GM18951 (cell line): Measurements from ENCODE around the gene PEAK3.

ENCODE experiments used
- POLR2A ChIP-seq: IDR thresholded peaks from 4 replicates; pipeline ENCODE4 v1.6.1; 2011; ENCODE audit warnings: mild to moderate bottlenecking; ENCODE audit not compliant: insufficient read length, insufficient read depth; ENCODE audit errors: extremely low read depth
- in situ Hi-C: fragments of 300-500 bp; cut with MboI; formaldehyde crosslinking; loops from one replicate; pipeline ENCODE4 v1.12.0; 2022; ENCODE audit warnings: low sequenced_read_pairs, mixed read lengths, inconsistent platforms; ENCODE audit not compliant: unreplicated experiment

Gene PEAK3

DNA sequence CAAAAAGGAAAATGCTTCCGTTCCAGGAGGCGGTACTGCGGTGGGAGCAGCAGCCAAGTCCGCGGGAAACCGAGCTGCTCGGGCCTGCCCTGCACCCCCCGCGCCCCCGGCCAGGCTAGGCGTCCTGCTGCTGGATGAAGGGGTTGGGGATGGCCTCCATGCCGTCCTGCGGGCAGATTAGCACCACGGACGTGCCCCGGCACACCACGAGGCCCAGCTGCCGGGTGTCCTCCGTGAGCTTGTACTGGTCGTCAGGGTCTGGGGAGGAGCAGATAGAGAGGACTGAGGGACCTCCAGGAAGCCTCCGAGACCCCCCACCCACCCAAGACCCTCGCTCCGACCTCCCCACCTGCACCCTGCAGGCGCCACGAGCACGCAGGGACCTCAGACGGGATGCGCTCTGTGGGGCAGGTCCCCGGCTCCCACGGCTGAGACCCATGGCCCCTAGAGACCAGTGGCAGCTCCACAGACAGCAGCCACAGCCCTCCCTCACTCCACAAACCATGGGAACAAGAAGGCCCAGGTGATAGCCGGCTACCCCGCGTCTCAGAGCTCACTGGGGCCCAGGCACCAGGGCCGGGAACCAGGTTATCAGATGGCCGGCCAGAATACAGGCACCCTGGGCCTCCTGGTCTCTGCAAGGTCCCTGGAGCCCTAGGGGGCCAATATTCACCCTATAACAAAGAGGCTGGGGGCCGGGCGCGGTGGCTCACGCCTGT, 39.7 kb upstream of the PEAK3 start:
- no peak for TF ChIP-seq POLR2A
- in situ Hi-C loops: no loop called here

DNA sequence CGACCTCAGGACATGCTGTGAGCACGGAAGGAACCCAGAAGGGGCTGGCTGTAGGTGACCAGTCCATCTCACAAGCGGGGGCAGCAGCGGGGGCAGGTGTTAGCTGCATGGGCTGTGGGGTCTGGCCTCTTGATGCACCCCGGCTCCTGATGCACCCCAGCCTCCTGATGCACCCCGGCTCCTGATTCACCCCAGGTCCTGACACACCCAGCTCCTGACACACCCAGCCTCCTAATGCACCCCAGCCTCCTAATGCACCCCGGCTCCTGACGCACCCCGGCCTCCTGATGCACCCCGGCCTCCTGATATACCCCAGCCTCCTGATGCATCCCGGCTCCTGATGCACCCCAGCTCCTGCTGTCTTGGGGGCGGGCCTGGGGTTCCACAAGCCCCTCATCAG, 39.0 kb upstream of the PEAK3 start:
- no peak for TF ChIP-seq POLR2A
- in situ Hi-C loops: no loop called here

DNA sequence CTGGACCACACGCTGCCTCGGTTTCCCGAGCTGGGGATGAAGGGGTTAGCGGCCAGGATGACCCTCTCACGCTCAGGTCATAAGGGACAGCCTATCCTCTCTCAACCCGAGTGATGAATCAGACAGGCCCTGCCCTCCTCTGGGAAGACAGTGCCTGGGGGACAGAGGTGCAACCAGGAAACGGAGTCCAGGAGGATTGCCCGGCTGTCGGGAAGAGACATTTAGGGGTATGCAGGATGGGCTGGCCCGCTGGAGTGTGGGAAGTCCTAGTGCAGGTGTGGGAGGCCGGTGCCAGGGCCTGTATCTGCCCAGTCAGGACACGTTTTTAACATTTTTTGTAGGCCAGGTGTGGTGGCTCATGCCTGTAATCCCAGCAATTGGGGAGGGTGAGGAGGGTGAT, 38.1 kb upstream of the PEAK3 start:
- TF ChIP-seq POLR2A: no peak
- in situ Hi-C loops: no loop called here

DNA sequence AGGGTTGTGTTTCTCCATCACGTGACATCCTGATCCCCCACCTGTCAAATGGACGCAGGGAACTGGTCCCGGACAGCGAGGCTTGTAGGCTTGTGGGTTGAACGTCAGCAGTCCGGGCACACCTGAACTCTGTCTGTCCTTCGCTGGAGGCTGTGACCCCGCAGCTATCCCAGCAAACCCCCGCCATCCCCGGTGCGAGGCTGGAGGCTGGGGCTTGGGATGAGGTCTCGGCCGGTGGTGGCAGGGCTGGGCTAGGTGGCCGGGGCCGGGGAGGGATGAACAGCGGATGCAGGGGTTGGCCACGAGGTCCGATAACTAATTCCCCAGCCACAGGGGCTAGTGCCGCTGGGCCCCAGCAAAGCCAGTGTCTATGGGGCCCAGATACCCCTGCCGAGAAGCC, 37.6 kb upstream of the PEAK3 start:
- TF ChIP-seq POLR2A: no peak
- in situ Hi-C loops: no loop called here

DNA sequence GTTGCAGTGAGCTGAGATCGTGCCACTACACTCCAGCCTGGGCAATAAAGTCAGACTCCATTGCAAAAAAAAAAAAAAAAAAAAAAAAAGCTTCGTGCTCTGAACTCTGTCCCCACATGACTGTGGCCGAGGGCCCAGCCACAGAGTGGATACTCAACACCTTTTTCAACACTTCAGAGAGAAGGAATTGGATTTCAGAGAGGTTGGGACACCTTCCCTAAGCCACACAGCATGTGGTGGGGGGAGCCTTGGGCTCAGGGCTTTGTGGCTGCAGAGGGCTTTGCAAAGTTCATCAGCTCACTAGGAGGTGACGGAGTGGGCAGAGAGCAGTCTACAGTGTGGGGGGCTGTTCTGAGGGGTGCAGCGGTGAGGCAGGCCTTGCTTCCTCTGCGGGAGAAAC, 36.9 kb upstream of the PEAK3 start:
- in situ Hi-C loops: no loop called here
- no peak for TF ChIP-seq POLR2A

DNA sequence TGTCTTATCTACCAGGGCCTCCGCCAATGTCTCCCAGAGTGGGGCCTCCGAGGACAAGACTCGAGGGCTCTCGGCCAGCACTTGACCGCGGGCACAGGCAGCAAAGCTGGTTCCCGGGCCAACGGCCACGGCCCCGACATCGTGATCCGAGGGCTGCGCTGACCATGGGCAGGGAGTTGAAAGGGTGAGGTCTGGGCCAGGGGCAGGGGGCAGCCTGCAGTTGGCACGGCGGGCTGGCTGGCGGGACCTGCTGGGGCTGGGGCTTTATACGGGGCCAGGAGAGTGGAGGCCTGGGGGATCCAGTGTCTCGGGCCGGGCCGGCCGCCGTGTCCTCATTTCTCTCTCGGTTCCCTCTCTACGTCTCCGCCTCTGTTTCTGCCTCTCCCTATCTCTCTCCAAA, 35.8 kb upstream of the PEAK3 start:
- in situ Hi-C loops: no loop called here
- no peak for TF ChIP-seq POLR2A

DNA sequence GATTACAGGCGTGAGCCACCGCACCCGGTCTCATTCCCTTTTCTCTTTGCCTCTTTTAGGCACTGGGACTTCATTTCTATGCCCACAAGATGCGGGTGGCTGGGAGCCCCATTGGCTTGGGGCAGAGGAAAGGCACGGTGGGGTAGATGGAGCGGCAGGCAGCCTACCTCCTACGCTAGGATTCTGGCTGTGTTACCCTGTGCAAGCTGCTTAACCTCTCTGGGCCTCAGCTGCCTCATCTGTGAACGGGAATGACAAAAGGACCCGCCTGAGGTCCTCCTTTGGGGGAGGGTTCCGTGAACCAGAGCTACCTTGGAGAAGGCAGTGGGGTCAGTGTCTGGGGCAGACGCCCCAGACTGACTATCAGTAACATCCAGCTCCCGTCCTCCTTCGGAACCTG, 35.3 kb upstream of the PEAK3 start:
- in situ Hi-C loops: no loop called here
- no peak for TF ChIP-seq POLR2A

DNA sequence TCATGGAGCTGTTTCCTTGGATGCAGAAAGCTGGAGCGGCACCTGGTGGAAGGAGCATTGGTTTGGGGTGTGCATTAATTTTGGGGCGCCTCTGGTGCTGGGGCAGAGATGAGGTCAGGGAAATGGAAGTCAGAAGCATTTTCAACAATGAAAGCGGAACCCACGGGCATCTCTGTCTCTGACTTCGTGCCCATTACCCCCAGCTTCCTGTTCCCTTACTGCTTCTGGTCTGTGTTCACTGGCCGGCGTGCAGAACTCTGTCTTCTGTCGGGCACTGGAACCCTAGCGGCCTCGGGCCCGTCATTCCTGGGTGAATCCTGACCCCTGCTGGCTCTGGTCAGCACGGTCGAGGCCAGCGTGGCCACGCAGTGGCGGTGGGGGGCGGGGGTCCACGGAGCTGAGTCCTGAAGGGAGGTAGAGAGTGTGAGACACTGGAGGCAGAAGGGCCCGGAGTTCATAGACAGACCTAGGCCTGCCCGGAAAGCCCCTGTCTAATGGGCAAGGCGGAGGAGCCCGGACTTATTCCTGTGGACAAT, 33.9 kb upstream of the PEAK3 start:
- no peak for TF ChIP-seq POLR2A

DNA sequence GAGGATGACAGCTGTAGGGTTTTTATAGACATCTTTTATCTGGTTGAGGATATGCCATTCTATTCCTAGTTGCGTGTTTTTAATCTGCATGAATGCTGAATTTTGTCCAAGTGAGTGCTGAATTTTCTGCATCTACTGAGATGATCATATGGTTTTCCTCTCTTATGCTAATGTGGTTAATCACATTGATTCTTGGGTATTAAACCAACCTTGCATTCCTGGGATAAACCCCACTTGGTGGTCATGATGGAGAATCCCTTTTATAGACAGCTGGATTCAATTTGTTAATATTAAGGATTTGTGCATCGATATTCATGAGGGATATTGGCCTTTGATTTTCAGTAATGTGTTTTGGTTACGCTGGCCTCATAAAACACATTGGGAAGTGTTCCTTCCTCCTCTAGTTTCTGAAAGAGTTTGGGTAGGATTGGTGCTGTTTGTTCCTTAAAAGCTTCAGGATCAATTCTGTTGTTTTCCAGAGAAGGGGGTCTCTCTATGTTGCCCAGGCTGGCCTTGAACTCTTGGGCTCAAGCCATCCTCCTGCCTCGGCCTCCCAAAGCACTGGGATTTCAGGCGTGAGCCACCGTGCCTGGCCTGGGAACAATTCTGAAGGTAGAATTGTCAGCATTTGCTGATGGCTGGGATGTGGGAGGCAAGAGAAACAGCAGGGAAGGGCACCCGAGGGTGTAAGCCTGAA, 33.3 kb upstream of the PEAK3 start:
- in situ Hi-C loops: no loop called here

More for the DNA sequence above, 33.9 kb upstream of the PEAK3 start:
- in situ Hi-C loops: no loop called here

DNA sequence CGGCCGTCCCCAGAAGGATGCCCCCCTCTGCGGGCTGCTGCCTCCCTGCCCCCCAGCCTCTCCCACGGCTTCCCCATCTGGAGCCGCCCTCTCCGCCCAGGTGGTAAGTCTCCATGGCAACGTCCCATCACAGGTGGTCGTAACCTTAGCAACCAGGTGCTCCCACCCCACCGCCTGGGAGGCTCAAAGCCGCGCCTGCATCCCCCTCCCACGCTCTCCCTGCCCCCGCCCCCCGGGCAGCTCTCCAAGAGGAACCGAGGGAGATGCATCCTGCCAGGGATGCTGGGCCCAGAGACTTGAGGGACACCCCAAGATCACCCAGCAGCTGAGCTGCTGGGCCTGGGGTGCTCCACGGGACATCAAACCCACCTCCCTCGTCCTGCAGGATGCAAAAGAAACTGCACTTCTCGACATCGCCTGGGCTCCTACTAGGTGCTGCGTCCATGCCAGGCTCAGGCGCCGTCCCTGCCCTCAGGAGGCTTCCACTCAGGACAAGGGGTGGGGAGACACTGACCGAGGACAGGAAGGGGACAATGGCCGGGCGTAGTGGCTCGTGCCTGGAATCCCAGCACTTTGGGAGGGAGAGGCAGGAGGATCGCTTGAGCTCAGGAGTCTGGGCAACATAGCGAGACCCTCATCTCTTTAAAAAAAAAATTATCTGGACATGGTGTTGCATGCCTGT, 31.0 kb upstream of the PEAK3 start:
- TF ChIP-seq POLR2A: no peak
- in situ Hi-C loops: no loop called here

More for the DNA sequence above, 33.3 kb upstream of the PEAK3 start:
- TF ChIP-seq POLR2A: no peak

DNA sequence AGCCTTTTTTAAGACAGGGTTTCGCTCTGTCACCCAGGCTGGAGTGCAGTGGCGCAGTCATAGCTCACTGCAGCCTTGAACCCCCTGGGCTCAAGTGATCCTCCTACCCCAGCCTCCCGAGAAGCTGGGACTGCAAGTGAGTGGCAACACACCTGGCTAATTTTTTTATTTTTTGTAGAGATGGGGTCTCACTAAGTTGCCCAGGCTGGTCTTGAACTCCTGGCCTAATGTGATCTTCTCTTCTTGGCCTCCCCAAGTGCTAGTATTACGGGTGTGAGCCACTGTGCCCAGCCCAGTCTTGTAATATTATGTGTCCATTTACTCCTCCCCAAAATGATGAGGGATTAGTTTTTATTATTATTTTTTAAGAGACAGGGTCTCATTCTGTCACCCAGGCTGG, 29.1 kb upstream of the PEAK3 start:
- TF ChIP-seq POLR2A: no peak
- in situ Hi-C loops: no loop called here

DNA sequence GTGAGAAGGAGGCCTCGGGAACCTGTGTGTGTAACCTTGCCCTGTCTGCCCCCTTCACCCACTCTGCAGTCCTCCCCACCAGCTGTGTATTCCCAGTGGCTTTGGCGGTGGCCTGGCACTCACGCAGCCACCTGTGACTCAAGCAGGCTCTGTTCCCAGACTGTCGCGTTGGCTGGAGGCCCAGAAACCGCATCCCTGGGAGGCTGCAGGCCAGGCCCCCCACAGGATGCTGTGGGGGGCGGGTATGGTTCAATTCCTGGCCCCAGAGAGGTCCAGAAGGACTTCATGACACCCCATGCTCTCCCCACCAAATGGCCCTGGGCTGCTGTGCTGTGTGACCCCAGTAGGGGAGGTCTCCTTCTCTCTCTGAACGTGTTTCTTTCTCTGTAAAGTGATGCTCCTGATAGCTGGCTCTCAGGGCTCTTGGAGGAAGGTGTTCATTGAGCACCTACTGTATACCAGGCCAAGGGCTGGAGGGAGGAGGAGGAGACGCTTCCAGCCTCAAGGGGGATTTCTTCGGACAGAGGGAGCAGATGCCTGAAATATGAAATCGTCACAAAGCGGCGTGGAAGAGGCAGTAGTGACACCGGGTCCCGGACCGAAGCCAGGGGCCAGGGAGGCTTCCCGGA, 27.9 kb upstream of the PEAK3 start:
- in situ Hi-C loops: no loop called here
- TF ChIP-seq POLR2A: no peak

DNA sequence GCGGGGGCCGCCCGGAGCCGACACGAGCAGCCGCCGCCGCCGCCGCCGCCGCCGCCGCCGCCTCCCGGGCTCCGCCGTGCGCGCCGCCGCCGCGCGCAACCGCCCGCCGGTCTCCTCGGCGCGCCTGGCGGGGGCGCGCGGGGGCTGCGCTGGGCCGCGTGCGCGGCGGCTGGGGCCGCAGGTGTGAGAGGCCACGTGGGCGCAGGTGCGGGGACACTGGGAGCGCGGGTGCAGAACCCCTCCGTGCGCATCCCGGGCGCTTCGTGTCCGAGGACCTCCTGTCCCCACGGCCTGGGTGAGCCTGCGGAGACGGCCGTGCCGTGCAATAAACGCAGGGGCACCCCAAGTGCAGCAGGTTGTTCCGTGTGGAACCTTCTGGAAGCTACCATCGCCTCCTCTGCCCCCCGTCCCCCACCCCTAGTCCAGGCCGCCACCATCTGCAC, 26.2 kb upstream of the PEAK3 start, which contains the start of gene LINGO3:
TSS of gene LINGO3 (minus strand) at position 41 of the 443 bp plus-strand sequence. CDS start 16,378 bp downstream, outside the sequence.
- no peak for TF ChIP-seq POLR2A
- in situ Hi-C loops: no loop called here

DNA sequence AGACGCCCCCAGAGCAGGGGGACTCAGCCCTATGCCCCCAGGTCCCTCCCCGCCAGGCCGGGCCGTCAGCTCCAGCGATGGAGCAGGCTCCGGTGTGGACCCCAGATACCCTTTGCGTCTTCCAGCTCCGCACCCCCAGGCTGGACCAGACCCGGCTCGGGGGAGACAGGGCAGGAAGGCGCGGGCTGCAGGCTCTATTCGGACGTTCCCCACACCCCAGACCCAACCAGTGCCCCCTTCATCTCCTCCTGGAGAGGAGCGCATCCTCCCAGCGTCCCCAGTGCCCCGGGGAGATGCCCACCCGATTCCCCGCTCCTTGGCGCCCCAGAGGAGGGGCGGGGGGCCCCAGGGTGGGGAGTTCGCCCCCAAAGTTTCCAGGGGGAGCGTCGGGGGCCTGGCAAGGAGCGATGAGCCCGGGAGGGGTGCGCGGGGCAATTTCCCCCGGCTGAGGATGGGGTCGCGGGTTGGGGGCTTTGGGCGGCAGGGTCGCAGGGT, 25.6 kb upstream of the PEAK3 start:
- TF ChIP-seq POLR2A: no peak

More for the DNA sequence above, 25.6 kb upstream of the PEAK3 start:
- in situ Hi-C loops: no loop called here
